ENCODE data around the gene KCNJ10.

KCNJ10 gene

GRCh38 chr1:159985473-159985872, 84.5 kb downstream of the KCNJ10 start:
- no peak for DNase-seq

GRCh38 chr1:159983681-159984080, 86.3 kb downstream of the KCNJ10 start:
- DNase-seq = no peak

- DNase-seq = no peak
Measured at GRCh38 chr1:159982280-159982679, 87.7 kb downstream of the KCNJ10 start.

- DNase-seq = no peak
Measured at GRCh38 chr1:159981351-159982055, 88.5 kb downstream of the KCNJ10 start.

- DNase-seq = no peak
Measured at GRCh38 chr1:159980786-159981185, 89.2 kb downstream of the KCNJ10 start.

GRCh38 chr1:159980076-159980475, 89.9 kb downstream of the KCNJ10 start:
- no peak for DNase-seq

DNA sequence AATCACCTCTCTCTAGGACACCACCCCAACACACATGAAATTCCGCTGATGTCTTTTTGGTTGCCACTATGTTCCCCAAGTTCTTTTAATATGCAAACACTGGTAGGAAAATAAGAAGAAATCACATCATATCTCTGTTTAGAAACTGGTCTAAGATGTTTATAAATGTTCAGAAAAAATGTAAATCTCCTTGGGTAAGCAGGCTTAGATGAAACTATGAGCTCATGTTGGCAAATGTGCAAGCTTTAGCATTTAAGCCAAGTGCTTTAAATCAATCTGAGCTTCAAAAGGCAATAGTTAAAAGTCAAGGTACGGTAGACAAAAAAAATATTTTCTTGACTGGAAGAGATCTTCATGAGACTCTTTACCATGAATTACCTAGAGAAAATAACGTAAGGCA, 90.7 kb downstream of the KCNJ10 start:
- no peak for DNase-seq

DNA sequence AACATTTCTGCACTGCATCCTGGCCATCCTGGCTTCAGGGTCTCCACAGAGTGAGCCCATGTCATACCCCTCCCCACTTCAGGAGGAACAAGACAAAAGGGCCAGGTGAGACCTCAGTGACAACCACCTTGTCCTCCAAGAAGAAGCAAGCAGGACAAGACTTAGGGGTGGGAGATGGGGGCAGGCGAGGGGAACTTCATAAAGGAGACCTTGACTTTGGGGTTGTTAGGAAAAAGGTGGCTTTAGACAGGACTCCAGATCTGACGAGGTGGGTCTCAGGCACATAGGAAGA, 91.9 kb downstream of the KCNJ10 start:
- DNase-seq = no peak

DNA sequence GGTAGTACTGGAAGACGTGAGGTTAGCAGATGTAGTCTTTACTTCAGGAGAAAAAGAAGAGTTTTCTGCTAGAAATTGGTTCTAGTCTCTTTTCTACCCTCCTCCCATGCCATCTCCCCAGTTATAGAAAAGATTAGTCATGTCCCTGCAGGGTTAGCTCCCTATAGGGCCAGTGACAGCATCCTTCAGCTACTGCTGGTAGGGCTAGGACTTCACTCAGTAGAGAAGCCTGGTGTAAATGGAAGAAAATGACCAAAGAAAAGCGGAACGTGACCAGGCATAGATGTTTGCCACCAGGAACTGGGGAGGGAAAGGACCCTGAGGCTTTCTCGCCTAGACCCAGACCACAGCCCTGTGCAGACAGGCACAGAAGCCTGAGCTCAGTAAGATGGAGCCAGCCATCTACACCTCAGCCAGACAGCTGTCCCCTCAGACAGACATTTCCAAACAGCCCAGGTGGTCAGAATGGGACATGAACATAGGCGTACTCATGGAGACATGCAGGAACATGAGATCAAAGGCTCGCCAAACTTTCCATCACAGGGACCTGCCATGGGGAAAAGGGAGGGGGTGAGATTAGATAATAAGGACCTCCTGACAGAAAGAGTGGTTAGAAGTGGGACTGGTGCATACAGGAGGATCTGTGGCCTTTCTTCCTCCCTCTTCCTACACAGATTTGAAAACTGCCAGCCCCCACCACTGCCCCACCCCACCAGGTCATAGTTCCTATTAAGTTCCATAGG, 92.4 kb downstream of the KCNJ10 start:
- DNase-seq = no peak

GRCh38 chr1:159974350-159974965, 95.5 kb downstream of the KCNJ10 start:
- no peak for DNase-seq

GRCh38 chr1:159973350-159973940, 96.5 kb downstream of the KCNJ10 start:
- no peak for DNase-seq

- no peak for DNase-seq
Measured at GRCh38 chr1:159972443-159973205, 97.3 kb downstream of the KCNJ10 start.

- DNase-seq = no peak
Measured at GRCh38 chr1:159970932-159971342, 99.0 kb downstream of the KCNJ10 start.

DNA sequence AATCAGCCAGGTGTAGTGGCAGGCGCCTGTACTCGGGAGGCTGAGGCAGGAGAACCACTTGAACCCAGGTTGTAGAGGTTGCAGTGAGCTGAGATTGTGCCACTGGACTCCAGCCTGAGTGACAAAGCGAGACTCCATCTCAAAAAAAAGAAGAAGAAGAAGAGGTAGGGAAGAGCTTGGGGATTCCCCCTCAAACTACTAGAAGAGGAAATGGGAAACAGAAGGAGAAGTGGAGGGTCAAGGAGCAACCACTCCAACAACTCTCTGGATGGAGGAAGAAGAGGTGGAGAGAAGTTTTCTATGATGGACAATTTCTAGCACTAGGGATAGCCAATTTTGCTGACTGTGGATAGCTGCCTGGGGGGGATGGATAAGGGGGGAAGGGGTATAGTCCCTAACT, 101.1 kb downstream of the KCNJ10 start:
- DNase-seq = no peak

DNA sequence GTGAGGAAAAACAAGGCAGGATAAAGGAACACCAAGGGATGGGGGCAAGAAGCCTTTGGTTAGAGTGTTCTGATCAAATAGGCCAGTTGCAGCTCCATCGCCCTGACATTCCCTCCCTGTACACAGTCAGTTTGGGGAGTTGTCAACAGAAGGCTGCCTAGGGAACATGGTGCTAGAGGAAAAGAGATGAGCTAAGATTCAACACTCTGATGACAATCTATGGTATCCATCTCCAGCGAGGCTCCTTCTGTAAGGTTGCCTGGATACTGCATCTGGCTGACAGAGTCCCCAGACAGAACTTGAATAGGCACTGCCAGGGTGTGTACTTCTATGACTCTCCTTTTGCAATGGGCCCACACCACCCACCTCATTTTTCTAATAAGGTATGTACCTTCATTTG, 104.7 kb downstream of the KCNJ10 start:
- DNase-seq = no peak

DNA sequence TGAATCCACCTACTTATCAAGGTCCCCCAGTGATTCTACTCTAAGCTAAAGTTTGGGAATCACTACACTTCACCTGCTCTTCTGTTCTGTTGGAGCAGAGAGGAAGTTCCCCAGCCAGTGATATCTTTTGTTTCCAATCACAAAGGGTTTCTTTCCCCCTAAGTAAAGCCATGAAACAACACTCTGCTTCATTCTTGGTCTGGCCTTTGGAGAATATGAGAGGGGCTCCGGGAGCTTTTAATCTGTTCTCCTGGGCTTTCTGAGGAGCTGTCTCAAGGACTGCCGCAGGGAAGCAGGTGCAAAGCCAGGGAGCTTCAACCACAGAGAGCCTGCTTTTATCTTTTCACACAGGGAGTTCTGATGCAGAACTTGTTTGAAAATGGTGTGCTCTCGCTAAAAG, 105.8 kb downstream of the KCNJ10 start:
- DNase-seq = peak; percentile 61

GRCh38 chr1:159962176-159962575, 107.8 kb downstream of the KCNJ10 start:
- no peak for DNase-seq

DNA sequence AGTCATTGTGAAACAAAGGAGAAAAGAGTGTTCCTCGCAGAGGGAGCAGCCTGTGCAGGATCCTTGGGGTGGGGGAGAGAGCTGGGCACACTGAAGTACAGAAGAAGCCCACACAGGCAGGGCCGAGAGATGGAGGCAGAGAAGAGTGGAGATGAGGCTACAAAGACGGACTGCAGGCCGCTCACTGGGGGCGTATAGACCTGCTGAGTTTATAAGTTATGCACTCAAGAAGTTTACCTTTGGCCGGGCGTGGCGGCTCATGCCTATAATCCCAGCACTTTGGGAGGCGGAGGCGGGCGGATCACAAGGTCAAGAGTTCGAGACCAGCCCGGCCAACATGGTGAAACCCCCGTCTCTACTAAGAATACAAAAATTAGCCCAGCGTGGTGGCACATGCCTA, 108.3 kb downstream of the KCNJ10 start:
- DNase-seq = no peak

GRCh38 chr1:159960721-159961381, 109.1 kb downstream of the KCNJ10 start:
- DNase-seq = no peak

DNA sequence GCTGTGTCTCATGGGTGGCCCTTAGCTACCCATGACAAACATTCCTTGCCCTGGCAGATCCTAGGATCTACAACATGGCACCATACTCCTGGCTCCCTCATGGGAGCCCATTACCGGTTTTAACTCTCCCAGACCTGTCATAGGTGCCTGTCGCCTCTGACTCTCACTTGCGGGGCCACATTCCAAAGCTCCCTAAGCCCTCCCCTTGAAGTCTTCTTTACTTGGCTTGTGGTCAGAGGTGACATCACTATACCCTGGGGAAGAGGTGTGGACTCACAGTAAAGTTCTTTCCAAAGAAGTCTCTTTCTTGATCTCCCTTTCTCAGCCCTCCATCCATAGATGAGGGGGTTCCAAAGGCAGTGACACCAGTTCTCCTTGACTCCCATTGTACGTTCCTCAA, 110.5 kb downstream of the KCNJ10 start:
- no peak for DNase-seq

- DNase-seq = no peak
Measured at GRCh38 chr1:159958719-159959380, 111.1 kb downstream of the KCNJ10 start.

DNA sequence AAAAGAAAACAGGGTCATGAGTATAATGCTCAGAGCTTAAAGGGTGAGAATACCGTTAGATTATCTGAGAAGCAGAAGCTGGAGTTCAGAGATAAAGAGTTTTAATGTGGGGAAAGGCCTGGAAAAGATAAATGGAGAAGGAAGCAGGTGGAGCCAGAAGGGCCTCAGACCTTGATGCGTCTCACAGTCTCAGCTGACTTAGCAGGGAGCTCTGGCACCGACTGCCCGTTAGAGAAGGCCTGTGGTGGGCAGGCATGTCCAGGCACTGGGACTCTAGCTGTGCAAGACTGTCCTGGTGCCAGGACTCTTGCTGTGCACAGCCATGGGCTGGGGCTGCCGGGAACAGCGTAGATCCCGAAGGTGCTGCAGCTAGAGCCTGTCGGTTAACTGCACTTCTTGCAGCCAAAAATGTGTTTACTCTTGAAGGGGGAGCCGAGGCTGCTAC, 112.1 kb downstream of the KCNJ10 start:
- no peak for DNase-seq
